Peyer's patch (tissue), 4 donors: ENCODE data around the gene NLGN1.

Experiments used
- POLR2A ChIP-seq, 2 donors: fragments of 450-650 bp; IDR thresholded peaks; one replicate each; pipeline ENCODE4 v1.5.1; 2017; ENCODE audit warnings: antibody characterized with exemption in 2 of 2, mild to moderate bottlenecking in 2 of 2, moderate library complexity in 2 of 2
- TF ChIP-seq, protein P1 (sequence below), 6 experiments: fragments of 450-650 bp in 4 of 6; fragments of 200-600 bp in 2 of 6; sonication (generic) in 1 of 6; IDR thresholded peaks; one replicate each; pipeline ENCODE4 v1.5.1; 2017 to 2019; ENCODE audit warnings: antibody characterized with exemption in 6 of 6, mild to moderate bottlenecking in 3 of 6, moderate library complexity in 1 of 6

- TF ChIP-seq, protein P1, sequence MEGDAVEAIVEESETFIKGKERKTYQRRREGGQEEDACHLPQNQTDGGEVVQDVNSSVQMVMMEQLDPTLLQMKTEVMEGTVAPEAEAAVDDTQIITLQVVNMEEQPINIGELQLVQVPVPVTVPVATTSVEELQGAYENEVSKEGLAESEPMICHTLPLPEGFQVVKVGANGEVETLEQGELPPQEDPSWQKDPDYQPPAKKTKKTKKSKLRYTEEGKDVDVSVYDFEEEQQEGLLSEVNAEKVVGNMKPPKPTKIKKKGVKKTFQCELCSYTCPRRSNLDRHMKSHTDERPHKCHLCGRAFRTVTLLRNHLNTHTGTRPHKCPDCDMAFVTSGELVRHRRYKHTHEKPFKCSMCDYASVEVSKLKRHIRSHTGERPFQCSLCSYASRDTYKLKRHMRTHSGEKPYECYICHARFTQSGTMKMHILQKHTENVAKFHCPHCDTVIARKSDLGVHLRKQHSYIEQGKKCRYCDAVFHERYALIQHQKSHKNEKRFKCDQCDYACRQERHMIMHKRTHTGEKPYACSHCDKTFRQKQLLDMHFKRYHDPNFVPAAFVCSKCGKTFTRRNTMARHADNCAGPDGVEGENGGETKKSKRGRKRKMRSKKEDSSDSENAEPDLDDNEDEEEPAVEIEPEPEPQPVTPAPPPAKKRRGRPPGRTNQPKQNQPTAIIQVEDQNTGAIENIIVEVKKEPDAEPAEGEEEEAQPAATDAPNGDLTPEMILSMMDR (IDR thresholded peaks at IDR 0.05): no peak
- TF ChIP-seq POLR2A (IDR thresholded peaks at IDR 0.05): no peak
Measured at GRCh38 chr3:174168538-174169254, 771.2 kb downstream of the NLGN1 start.
